ENCODE measurements around the gene ABR.
"Not testable (repeated sequence)": the region's sequence is repeated elsewhere in the genome, so short reads cannot be mapped to it uniquely, and the experiment has no call there.

Gene ABR

GRCh38 chr17:1067282-1067956 is 112.4 kb downstream of the ABR start:
- no peak for DNase-seq

GRCh38 chr17:1065416-1065815 is 114.4 kb downstream of the ABR start:
- not testable (repeated sequence) for DNase-seq

DNA sequence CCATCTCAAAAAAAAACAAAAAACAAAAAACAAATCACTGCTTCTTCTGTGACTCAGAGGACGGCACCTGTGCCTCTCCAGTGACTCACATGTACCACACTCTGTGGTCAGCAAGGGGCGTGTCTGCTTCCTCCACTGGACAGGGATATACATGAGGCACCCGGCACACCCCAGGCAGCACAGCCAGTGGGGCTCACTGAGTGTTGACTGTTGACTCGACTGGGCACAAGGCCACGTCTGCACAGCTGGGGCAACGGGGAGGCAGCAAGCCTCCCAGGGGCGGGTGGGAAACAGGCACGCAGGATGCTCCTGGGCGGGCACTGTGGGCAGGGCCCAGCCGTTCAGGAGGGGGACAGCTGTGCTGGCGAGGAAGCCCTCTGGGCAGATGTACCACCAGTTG is 118.8 kb downstream of the ABR start:
- DNase-seq = no peak

DNA sequence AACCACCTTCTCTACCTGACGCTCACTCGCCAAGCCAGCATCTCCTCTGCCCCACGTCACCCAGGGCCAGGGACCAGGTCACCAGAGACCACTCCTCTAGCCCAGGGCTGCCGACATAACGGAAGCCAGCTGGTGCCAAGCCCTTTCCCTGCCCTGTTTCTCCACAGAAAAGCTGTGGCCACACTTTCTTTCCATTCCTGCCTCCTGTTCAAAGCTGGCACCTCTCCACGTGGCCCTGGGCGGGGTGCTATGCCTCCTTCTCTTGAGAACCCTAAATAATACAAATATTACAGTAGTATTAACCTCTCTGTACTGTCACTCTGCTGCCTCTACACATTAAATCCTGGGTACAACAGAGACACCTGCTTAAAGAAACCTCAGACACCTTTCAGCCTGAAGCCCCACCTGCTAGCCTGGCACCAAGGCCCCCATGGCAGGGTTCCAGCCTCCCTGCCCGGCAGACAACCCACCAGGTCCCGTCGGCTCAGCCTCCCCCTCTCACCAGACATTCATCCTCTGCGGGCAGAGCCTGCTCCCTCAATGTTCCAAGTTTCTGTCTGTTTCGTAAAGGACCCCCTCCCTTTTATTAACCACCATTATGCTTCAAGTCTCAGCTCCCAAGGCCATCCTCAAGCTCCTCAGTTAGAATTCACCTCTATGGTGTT is 120.5 kb downstream of the ABR start:
- DNase-seq = no peak

- peak; percentile 36 for DNase-seq
Observed at GRCh38 chr17:1058423-1059130, 121.2 kb downstream of the ABR start.

DNA sequence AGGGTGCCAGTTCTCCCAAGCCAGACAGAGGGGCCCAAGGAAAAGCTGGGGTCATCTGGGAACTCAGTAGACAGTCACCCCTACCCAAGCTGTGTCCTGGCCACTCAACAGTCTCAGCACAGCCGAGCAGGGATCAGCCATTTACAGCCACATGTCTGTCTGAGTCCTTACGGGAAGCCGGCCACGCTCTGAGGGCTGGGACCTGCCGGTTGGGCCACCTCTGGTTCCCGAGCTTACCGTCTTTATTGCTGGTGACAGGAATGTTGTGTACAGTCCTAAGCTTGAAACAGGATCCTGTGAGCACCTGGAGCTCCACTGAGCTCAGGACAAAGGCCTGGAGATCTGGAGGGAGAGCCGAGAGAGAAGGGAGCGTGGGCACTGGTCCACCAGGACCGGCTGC is 123.0 kb downstream of the ABR start:
- DNase-seq = no peak

DNA sequence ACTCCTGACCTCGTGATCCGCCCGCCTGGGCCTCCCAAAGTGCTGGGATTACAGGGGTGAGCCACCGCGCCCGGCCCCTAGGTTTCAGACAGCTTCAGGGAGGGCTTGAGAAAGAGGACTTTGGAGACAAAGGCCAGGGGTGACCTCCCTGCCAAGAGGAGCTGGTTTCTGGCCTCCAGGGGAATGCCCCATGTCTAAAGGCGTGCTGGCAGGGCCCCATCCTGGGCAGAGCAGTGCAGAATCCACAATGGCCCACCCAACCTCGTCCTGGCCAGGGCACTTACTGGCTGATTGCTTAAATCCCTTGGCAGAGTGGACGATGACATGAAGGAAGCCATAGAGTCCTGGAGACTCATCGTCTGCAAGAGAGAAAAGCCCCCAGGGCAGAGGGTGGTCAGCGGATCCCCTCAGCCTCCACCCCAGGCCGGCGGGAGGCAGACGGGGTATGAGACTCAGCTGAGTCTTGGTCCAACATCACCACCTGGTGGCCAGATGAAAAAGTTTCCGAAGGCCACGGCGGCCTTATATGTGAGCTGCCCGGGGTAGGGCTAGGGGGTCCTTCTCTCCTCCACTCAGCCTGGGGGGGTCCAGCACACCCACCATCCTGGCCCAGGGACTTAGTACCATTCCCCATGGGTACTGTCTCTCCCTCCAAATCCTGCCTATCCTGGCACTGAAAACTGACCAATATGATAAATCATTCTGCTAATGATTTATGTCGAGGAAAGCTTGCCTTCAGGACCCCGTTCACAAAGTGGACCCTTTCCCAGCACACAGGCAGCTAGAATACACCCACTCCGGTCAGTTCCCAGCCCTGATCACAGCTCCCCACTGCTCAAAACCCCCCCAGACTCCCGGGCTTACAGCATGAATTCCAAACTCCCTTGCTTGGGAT is 123.8 kb downstream of the ABR start:
- DNase-seq = peak; percentile 32

DNA sequence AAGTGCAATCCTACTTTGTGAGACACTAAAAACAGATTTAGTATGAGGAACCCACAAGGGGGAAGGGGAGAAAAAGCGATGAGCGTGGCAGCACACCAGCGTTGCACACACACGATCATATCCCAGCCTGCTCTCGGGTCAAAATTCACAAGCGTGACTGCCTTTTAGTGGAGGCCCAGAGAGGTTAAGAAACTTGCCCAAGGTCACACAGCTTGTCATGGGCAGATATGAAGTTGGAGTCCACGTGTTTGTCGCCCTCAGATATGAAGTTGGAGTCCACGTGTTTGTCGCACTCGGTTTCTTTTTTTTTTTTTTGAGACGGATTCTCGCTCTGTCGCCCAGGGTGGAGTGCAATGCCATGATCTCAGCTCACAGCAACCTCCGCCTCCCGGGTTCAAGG is 124.5 kb downstream of the ABR start:
- DNase-seq = no peak

DNA sequence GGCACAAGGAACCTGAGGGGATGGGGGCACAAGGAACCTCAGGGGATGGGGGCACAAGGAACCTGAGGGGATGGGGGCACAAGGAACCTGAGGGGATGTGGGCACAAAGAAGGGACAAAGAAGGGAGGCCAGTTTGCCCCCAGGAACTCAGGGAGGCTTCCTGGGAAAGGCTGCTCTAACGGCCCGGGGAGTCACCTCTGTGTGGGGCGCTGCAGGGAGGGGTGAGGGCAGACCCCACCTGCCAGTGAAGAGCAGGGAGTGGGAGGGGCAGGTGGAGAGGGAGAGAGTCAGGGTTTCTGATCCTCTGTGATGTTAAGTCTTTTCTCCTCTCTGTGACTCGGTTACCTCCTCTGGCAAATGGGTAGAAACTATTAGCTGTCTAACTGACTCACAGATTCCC is 125.1 kb downstream of the ABR start:
- no peak for DNase-seq

GRCh38 chr17:1053661-1054360 is 126.0 kb downstream of the ABR start:
- DNase-seq = no peak

DNA sequence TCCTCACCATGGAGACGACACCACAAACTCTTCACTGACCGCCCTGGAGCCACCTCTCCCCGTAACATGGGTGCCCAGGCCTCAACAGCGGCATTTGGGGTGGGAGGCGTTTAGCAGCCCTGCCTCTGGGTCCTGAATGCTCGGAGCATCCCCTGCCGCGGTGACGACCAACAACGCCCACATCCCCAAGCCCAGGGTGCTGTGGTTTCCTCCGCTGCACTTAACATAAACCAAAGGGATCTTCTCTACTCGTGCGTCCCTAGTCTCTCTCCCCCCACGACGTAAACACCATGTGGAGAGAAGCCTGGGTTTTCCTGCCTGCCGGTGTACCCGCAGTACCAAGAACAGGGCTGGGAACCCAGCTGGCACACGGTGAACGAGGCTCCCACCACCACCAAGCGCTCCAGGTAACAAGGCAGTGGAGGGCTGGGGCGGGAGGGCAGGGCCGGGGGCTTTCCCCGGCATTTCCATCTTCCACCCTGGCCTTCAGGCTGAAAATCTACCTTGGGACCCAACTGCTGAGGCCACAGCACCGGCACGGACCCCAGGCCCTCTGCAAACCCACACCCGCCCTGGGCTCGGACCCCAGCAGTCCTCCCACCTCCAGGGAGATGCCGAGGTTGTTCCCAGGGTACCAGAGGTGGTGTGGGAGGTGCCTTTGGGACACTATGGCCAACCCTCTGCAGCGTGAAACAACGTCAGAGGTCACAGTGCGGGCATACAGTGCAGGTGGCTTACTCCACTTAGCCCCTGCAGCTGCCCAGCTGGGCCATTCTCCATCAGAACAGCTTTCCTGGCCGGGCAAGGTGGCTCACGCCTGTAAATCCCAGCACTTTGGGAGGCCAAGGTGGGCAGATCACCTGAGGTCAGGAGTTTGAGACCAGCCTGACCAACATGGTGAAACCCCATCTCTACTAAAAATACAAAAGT is 128.5 kb downstream of the ABR start:
- no peak for DNase-seq

DNA sequence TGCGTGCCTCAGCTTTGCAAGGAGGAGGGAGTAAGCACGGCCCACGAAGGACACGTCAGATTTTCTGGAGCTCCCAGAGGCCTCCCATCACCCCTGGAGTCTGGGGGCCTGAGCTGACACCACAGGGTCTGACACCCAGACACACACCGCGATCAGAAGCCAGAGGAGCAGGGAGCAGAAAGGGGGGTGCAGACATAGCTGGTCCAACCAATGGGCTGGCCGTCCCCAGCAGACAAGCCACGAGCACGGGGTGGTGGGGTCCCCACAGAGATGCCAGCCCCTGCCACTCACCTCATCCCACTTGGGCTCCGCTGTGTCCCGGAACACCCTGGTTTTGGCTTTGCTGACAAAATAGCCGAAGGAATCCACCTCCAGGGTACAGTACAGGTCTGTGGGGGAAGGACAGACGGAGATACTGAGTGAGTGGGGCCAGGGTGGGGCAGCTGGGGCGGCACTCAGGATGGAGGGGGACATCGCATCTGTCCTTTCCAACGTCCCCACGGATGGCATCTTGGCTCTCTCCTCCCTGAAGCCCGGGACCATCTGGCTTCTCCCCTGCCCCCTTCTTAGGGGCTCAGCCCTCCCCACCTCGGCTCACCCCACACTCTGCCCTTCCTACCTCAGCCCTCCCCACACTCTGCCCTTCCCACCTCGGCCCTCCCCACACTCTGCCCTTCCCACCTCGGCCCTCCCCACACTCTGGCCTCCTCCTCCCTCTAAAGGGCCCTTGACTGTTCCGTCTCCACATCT is 129.4 kb downstream of the ABR start:
- no peak for DNase-seq

GRCh38 chr17:1049446-1050225 is 130.1 kb downstream of the ABR start:
- no peak for DNase-seq

DNA sequence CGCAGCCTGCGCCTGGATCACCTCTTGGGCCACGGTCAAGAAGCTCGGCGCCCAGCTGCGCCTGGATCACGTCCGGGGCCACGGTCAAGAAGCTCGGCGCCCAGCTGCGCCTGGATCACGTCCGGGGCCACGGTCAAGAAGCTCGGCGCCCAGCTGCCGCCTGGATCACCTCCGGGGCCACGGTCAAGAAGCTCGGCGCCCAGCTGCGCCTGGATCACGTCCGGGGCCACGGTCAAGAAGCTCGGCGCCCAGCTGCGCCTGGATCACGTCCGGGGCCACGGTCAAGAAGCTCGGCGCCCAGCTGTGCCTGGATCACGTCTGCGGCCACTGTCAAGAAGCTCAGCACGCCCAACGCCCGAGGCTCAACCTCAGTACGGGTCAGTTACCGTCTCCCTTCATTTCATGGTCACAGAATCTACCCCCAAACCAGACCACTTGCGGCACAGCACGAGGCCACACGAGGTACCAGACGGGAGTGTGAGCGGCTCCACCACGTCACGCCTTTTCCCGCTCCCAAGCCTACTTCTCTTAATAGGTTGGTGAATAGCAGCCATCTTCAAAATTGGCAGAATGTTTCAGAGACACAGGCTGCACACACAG is 131.2 kb downstream of the ABR start:
- not testable (repeated sequence) for DNase-seq

DNA sequence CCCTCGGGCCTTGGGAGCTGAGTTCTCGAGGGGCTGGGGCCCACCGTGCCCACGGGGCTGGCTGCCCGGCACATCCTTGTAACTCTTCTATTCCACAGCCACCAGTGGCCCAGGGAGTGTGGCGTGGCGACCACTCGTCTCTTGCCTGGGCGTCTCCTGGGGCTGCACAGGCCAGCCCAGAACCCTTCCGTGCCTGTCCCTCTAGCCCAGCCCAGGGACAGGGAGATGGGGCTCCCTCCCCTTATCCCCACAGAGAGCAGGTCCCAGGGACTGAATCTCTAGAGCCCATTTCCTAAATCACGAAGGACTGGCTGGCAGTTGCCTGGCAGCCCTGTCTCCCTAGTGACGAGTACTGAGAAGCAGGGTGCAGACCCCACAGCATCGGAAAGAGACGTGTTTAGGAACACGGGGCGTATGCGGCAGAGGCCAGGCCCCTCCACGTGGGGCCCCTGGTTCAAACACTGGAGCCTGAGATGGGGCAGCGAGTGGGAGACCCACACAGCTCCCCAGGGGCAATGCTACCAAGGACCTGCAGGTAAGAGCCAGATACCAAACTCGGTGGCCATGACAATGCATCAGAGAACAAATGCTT is 131.8 kb downstream of the ABR start:
- DNase-seq = no peak

DNA sequence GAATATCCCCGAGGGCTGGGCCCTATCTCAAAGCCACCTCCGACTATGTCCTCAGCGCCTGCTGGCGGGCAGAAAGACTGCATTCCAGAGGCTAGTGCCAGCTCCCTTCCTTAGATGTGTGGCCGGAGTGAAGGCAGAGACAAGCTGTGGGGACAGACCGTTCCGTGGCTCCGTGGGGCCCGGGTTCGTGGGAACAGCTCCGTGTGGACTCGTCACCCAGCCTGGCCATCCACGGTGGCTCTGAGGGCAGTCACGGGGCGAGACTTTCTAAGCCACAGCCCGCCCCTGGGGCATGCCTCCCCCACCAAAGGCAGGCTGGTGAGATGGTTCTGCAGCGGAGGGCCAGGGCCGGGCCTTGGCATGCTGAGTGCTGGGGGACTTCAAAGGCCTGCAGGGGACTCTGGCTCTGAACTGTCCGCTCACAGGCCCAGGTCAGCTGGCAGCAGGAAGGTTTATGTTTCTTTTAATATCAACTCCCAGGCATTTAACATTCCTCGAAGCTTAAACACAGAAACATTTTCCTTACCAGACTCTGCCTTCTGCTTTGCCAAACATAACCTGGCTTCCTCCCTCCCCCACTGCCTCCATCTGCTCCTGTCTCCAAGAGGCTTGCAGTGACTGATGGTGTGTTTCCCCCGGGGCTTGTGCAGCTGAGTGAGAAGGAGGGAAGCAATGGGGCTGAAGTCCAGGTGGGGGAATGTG is 132.5 kb downstream of the ABR start:
- DNase-seq = no peak

GRCh38 chr17:1045456-1045855 is 134.3 kb downstream of the ABR start:
- no peak for DNase-seq

DNA sequence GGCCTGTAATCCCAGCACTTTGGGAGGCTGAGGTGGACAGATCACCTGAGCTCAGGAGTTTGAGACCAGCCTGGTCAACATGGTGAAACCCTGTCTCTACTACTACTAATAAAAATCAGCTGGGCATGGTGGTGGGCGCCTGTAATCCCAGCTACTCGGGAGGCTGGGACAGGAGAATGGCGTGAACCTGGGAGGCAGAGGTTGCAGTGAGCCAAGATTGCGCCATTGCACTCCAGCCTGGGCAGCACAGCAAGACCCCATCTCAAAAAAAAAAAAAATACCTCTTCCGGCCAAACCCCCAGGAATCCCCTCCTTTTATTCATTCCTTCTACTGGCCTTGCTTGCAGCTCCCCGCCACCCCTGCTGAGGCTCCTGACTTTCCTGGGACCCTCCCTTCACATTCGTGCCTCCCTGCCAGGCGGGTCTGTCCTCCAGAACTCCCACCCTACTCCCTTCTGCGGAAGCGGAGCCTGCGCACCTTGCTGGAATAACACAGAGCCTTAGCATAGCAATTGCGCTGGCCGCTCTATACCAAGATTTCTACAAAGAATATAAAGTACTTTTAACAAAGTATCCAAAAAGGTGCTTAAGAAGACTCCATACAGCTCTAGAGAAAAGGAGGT is 135.3 kb downstream of the ABR start:
- DNase-seq = not testable (repeated sequence)
